ENCODE measurements around the gene TERF2IP. TPM values are rescaled to one million over a fixed set of nuclear protein-coding genes. Genes with fewer than 3 reads are reported as not detected.

TERF2IP gene
- polyA plus RNA-seq, 1 experiment = 19.1 TPM

DNA sequence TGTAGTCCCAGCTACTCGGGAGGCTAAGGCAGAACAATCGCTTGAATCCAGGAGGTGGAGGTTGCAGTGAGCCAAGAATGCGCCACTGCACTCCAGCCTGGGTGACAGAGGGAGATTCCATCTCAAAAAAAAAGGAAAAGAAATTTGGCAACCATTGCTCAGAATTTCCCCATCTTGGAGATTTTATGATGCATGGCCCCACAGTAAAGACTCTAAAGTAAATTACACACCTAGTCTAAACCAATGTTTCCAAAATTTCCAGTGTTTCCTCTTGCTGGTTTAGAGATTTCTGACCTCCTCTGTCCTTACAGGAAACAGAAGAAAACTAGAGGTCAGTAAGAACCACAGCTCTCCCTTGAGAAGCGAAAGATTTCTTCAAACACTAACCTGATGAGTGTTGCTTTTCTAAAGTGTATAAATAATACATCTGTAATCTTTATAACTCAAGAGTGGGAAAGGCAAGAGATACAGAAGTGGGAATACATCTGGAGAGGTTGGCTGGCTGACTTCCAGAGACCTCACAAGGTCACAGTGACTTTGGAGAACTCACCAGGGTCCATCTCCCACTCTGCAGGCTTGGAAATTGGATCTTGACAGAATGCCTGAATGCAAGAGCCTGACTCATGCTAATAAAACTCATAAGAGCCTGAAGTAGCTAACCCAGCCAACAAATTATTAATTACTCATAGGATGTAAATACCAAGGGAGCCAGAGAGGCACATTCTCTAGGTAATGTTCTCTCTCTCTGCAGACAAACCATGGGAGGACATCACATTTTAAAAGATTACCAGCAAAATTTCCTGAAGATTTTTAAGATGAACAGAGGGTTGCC lies 33.3 kb upstream of the TERF2IP start:
- peak; percentile 22 for DNase-seq (ENCODE audit: low read depth)
- ChIA-PET CTCF (no interaction called here), POLR2A (no interaction called here)

DNA sequence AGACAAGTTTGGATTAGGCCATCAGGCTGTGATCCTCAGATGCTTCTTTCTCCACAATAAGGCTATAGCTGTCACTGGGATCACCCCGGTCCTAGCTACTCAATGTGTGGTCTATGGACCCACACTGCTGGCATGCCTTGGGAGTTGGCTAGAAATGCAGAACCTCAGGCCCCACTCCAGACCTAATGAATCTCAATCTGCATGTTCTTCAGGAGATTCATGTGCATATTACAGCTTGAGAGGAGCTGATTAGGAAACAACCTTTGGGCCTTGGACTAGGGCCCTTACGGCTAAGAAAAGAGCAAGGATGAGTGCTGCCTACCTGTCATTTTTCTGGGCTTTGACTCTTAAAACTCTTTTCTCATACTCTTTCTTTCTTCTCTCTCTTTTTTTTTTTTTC lies 32.0 kb upstream of the TERF2IP start:
- no peak overlapping the region for H3K4me3 ChIP-seq (ENCODE audit: low read depth, low read length)
- no peak for DNase-seq (ENCODE audit: low read depth)
- ChIA-PET POLR2A (interaction anchor here (0.6 kb wide), 1 partner anchor 130 kb away, joined by 4 read pairs; no protein-coding TSS in a partner anchor), CTCF (interaction anchor here (0.6 to 1.6 kb wide), 4 partner anchors 16 to 151 kb away, joined by 3 to 10 read pairs (median 4); no protein-coding TSS in a partner anchor)
- H3K27me3 ChIP-seq (ENCODE audit: control insufficient read depth, insufficient read depth, low read length) = no peaks in the 10 kb centered on the region
- TF ChIP-seq, protein P1, sequence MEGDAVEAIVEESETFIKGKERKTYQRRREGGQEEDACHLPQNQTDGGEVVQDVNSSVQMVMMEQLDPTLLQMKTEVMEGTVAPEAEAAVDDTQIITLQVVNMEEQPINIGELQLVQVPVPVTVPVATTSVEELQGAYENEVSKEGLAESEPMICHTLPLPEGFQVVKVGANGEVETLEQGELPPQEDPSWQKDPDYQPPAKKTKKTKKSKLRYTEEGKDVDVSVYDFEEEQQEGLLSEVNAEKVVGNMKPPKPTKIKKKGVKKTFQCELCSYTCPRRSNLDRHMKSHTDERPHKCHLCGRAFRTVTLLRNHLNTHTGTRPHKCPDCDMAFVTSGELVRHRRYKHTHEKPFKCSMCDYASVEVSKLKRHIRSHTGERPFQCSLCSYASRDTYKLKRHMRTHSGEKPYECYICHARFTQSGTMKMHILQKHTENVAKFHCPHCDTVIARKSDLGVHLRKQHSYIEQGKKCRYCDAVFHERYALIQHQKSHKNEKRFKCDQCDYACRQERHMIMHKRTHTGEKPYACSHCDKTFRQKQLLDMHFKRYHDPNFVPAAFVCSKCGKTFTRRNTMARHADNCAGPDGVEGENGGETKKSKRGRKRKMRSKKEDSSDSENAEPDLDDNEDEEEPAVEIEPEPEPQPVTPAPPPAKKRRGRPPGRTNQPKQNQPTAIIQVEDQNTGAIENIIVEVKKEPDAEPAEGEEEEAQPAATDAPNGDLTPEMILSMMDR (IDR thresholded peaks at IDR 0.05; ENCODE audit: insufficient read depth, low read depth, low read length) = no peak
- H3K36me3 ChIP-seq (ENCODE audit: control insufficient read depth, insufficient read depth, low read length) = peaks cover 8% of the 10 kb centered on the region

More for the DNA sequence above, 33.3 kb upstream of the TERF2IP start:
- no peak overlapping the region for H3K4me3 ChIP-seq (ENCODE audit: low read depth, low read length)
- peaks cover 9% of the 10 kb centered on the region for H3K36me3 ChIP-seq (ENCODE audit: control insufficient read depth, insufficient read depth, low read length)
- no peaks in the 10 kb centered on the region for H3K27me3 ChIP-seq (ENCODE audit: control insufficient read depth, insufficient read depth, low read length)
- TF ChIP-seq, protein P1 (IDR thresholded peaks at IDR 0.05; ENCODE audit: insufficient read depth, low read depth, low read length) = no peak

- H3K4me3 ChIP-seq (ENCODE audit: low read depth, low read length) = no peak overlapping the region
- TF ChIP-seq, protein P1 (IDR thresholded peaks at IDR 0.05; ENCODE audit: insufficient read depth, low read depth, low read length) = no peak
- no peaks in the 10 kb centered on the region for H3K27me3 ChIP-seq (ENCODE audit: control insufficient read depth, insufficient read depth, low read length)
- peaks cover 8% of the 10 kb centered on the region for H3K36me3 ChIP-seq (ENCODE audit: control insufficient read depth, insufficient read depth, low read length)
- no peak for DNase-seq (ENCODE audit: low read depth)
- POLR2A ChIA-PET = no interaction called here
- CTCF ChIA-PET = interaction anchor here (1.4 to 1.6 kb wide), 2 partner anchors 99 to 151 kb away, joined by 3 to 10 read pairs; no protein-coding TSS in a partner anchor
Observed at GRCh38 chr16:75616521-75617010, 31.0 kb upstream of the TERF2IP start.

GRCh38 chr16:75617121-75617520 lies 30.5 kb upstream of the TERF2IP start:
- TF ChIP-seq, protein P1 (IDR thresholded peaks at IDR 0.05; ENCODE audit: insufficient read depth, low read depth, low read length) = no peak
- Histone ChIP-seq H3K36me3 (ENCODE audit: control insufficient read depth, insufficient read depth, low read length) (peaks cover 6% of the 10 kb centered on the region), H3K4me3 (ENCODE audit: low read depth, low read length) (no peak overlapping the region), H3K27me3 (ENCODE audit: control insufficient read depth, insufficient read depth, low read length) (no peaks in the 10 kb centered on the region)
- POLR2A ChIA-PET = no interaction called here
- CTCF ChIA-PET = no interaction called here
- DNase-seq (ENCODE audit: low read depth) = no peak

GRCh38 chr16:75618780-75619179 lies 28.8 kb upstream of the TERF2IP start:
- TF ChIP-seq, protein P1 (IDR thresholded peaks at IDR 0.05; ENCODE audit: insufficient read depth, low read depth, low read length) = no peak
- H3K36me3 ChIP-seq (ENCODE audit: control insufficient read depth, insufficient read depth, low read length) = 0 out of 2 replicates have a peak, but pooled peaks cover 1% of the 10 kb centered on the region
- ChIA-PET POLR2A (no interaction called here), CTCF (interaction anchor here (0.6 to 4.8 kb wide), 5 partner anchors 90 to 155 kb away, joined by 3 to 20 read pairs (median 3); no protein-coding TSS in a partner anchor)
- no peak overlapping the region for H3K4me3 ChIP-seq (ENCODE audit: low read depth, low read length)
- DNase-seq (ENCODE audit: low read depth) = no peak
- H3K27me3 ChIP-seq (ENCODE audit: control insufficient read depth, insufficient read depth, low read length) = no peaks in the 10 kb centered on the region
